HepG2 (cell line): Measurements from ENCODE around the gene RASD1. TPM values are rescaled to one million over a fixed set of nuclear protein-coding genes. Genes with fewer than 3 reads are reported as not detected.

Source experiments
- HNRNPLL ChIP-seq: fragments of 200-400 bp; formaldehyde crosslinking; IDR thresholded peaks from 2 replicates; pipeline ENCODE4 v1.6.1; 2017; ENCODE audit warnings: mild to moderate bottlenecking, low read depth, low read length; ENCODE audit not compliant: poor library complexity, severe bottlenecking
- KLF16 ChIP-seq, 2 experiments: sonication (generic) in 1 of 2; formaldehyde crosslinking in 1 of 2; IDR thresholded peaks; 2 replicates each; pipeline versions ENCODE4 v1.6.1 to v1.8.0; 2016 to 2023; ENCODE audit warnings: missing genetic modification reagents in 2 of 2, missing compliant biosample characterization in 1 of 2
- MAF1 ChIP-seq: sonication (generic); formaldehyde crosslinking; IDR thresholded peaks from 2 replicates; pipeline ENCODE4 v1.5.0; 2020; ENCODE audit warnings: missing genetic modification reagents, borderline replicate concordance
- POLR2AphosphoS5 ChIP-seq: IDR thresholded peaks from 2 replicates; pipeline ENCODE4 v1.6.1; 2012; ENCODE audit warnings: low read depth, low read length
- TBP ChIP-seq: sonication (generic); formaldehyde crosslinking; IDR thresholded peaks from 2 replicates; pipeline ENCODE4 v1.5.0; 2020; ENCODE audit warnings: missing genetic modification reagents
- ZNF224 ChIP-seq: sonication (generic); formaldehyde crosslinking; IDR thresholded peaks from 2 replicates; pipeline ENCODE4 v1.5.0; 2020; ENCODE audit warnings: mild to moderate bottlenecking, missing genetic modification reagents
- ZNF510 ChIP-seq: sonication (generic); formaldehyde crosslinking; IDR thresholded peaks from 2 replicates; pipeline ENCODE4 v1.4.0; 2020; ENCODE audit warnings: low read depth, mild to moderate bottlenecking, missing genetic modification reagents
- polyA plus RNA-seq, 8 experiments: library from polyadenylated mRNA; depleted of rRNA in 3 of 8; stranded (reverse) in 7 of 8; unstranded in 1 of 8; fragments of >200 nt; fragmentation: Illumina TruSeq in 4 of 8; extraction: Trizol in 4 of 8; gene quantifications; 2 replicates each; pipeline versions ENCODE4 v1.2.1 to v1.2.3, GENCODE V29; 2011 to 2016; ENCODE audit warnings: low read depth in 4 of 8, missing spikeins in 1 of 8, mixed read lengths in 1 of 8; ENCODE audit not compliant: insufficient read depth in 1 of 8
- total RNA-seq, 5 experiments: library from RNA; depleted of rRNA; stranded (reverse); fragments of >200 nt; fragmentation: Illumina TruSeq; extraction: Trizol; gene quantifications; 2 replicates each; pipeline ENCODE4 v1.2.3, GENCODE V29; 2016; ENCODE audit warnings: low read depth in 1 of 5
- TF ChIP-seq, protein P1 (sequence below): IDR thresholded peaks from 2 replicates; pipeline ENCODE4 v1.6.1; 2016; ENCODE audit warnings: mild to moderate bottlenecking
- TF ChIP-seq, protein P2 (sequence below): sonication (generic); formaldehyde crosslinking; IDR thresholded peaks from 2 replicates; pipeline ENCODE4 v1.8.1; 2023; ENCODE audit warnings: mild to moderate bottlenecking, missing genetic modification reagents
- TF ChIP-seq, protein P3 (sequence below): sonication (generic); formaldehyde crosslinking; IDR thresholded peaks from 2 replicates; pipeline ENCODE4 v1.8.0; 2022; ENCODE audit warnings: missing genetic modification reagents, mild to moderate bottlenecking, moderate library complexity, borderline replicate concordance
- TF ChIP-seq, protein P4 (sequence below): sonication (generic); formaldehyde crosslinking; IDR thresholded peaks from 2 replicates; pipeline ENCODE4 v1.4.0; 2020; ENCODE audit warnings: mild to moderate bottlenecking, missing genetic modification reagents, borderline replicate concordance
- TF ChIP-seq, protein P5 (sequence below): sonication (generic); formaldehyde crosslinking; IDR thresholded peaks from 2 replicates; pipeline ENCODE4 v1.4.0; 2020; ENCODE audit warnings: missing genetic modification reagents, borderline replicate concordance

Gene RASD1
- total and polyA plus RNA-seq, 2 of the 13 experiments (the other 11 are each of a cell fraction or from before 2014, with no cell fraction given): 1.6 to 4.2 TPM

DNA sequence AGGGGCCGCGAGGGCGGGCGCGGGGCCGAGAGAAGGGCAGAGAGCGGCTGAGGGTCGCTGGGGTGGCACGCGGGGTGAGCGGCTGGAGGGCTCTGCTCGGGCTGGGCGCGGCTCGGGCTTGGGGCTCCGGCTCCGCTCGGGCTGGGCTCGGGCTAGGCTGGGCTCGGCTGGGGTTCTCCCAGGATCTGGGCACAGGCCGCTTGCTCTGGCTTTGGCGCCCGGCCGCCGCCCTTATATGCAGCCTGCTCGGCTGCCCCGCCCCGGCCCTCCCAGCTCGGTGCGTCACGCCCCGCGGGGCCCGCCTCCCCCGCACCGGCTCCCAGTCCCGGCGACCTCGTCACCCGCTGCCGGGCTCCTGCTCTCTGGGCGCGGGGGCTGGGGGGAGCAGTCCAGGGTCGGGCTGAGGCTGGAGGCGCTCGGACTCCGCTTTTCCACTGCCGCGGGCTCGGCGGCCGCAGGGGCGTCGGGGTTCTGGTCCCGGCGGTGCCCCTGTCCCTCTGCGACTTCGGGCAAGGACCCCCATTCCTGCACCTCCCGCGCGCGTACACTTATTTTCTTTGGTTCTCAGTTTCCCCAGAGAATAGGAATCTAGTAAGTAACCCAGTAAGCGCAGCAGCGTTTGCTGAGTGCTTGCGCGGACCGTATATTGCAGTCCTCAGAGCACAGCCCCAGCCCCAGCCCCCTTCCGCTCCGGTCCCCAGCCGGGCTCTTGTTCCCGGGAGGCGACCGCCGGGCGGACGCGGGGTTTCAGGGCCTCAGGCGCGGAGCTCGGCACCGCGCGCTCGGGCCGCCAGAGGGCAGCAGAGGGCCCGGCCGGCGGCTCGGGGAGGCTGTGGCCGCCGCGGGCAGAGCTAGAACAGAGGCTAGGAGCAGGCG lies at the start of gene RASD1 (continued):
- TF ChIP-seq, protein P1, sequence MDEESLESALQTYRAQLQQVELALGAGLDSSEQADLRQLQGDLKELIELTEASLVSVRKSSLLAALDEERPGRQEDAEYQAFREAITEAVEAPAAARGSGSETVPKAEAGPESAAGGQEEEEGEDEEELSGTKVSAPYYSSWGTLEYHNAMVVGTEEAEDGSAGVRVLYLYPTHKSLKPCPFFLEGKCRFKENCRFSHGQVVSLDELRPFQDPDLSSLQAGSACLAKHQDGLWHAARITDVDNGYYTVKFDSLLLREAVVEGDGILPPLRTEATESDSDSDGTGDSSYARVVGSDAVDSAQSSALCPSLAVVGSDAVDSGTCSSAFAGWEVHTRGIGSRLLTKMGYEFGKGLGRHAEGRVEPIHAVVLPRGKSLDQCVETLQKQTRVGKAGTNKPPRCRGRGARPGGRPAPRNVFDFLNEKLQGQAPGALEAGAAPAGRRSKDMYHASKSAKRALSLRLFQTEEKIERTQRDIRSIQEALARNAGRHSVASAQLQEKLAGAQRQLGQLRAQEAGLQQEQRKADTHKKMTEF (CRISPR knock-in tag): peak; percentile 49; the same call in 1 of the 2 replicates
- TF ChIP-seq TBP (CRISPR knock-in tag): 0 out of 2 replicates have a peak, but pooled peaks have one; percentile 17
- TF ChIP-seq HNRNPLL: peak; percentile 57
- TF ChIP-seq MAF1 (CRISPR knock-in tag): 0 out of 2 replicates have a peak, but pooled peaks have one; percentile 36
- TF ChIP-seq, protein P2, sequence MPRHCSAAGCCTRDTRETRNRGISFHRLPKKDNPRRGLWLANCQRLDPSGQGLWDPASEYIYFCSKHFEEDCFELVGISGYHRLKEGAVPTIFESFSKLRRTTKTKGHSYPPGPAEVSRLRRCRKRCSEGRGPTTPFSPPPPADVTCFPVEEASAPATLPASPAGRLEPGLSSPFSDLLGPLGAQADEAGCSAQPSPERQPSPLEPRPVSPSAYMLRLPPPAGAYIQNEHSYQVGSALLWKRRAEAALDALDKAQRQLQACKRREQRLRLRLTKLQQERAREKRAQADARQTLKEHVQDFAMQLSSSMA (CRISPR knock-in tag): no peak
- TF ChIP-seq, protein P3, sequence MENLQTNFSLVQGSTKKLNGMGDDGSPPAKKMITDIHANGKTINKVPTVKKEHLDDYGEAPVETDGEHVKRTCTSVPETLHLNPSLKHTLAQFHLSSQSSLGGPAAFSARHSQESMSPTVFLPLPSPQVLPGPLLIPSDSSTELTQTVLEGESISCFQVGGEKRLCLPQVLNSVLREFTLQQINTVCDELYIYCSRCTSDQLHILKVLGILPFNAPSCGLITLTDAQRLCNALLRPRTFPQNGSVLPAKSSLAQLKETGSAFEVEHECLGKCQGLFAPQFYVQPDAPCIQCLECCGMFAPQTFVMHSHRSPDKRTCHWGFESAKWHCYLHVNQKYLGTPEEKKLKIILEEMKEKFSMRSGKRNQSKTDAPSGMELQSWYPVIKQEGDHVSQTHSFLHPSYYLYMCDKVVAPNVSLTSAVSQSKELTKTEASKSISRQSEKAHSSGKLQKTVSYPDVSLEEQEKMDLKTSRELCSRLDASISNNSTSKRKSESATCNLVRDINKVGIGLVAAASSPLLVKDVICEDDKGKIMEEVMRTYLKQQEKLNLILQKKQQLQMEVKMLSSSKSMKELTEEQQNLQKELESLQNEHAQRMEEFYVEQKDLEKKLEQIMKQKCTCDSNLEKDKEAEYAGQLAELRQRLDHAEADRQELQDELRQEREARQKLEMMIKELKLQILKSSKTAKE (CRISPR knock-in tag): no peak
- TF ChIP-seq, protein P4, sequence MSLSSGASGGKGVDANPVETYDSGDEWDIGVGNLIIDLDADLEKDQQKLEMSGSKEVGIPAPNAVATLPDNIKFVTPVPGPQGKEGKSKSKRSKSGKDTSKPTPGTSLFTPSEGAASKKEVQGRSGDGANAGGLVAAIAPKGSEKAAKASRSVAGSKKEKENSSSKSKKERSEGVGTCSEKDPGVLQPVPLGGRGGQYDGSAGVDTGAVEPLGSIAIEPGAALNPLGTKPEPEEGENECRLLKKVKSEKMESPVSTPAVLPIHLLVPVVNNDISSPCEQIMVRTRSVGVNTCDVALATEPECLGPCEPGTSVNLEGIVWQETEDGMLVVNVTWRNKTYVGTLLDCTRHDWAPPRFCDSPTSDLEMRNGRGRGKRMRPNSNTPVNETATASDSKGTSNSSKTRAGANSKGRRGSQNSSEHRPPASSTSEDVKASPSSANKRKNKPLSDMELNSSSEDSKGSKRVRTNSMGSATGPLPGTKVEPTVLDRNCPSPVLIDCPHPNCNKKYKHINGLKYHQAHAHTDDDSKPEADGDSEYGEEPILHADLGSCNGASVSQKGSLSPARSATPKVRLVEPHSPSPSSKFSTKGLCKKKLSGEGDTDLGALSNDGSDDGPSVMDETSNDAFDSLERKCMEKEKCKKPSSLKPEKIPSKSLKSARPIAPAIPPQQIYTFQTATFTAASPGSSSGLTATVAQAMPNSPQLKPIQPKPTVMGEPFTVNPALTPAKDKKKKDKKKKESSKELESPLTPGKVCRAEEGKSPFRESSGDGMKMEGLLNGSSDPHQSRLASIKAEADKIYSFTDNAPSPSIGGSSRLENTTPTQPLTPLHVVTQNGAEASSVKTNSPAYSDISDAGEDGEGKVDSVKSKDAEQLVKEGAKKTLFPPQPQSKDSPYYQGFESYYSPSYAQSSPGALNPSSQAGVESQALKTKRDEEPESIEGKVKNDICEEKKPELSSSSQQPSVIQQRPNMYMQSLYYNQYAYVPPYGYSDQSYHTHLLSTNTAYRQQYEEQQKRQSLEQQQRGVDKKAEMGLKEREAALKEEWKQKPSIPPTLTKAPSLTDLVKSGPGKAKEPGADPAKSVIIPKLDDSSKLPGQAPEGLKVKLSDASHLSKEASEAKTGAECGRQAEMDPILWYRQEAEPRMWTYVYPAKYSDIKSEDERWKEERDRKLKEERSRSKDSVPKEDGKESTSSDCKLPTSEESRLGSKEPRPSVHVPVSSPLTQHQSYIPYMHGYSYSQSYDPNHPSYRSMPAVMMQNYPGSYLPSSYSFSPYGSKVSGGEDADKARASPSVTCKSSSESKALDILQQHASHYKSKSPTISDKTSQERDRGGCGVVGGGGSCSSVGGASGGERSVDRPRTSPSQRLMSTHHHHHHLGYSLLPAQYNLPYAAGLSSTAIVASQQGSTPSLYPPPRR (CRISPR knock-in tag): no peak
- 0 out of 2 replicates have a peak, but pooled peaks have one; percentile 27 for TF ChIP-seq ZNF224 (CRISPR knock-in tag)
- TF ChIP-seq, protein P5, sequence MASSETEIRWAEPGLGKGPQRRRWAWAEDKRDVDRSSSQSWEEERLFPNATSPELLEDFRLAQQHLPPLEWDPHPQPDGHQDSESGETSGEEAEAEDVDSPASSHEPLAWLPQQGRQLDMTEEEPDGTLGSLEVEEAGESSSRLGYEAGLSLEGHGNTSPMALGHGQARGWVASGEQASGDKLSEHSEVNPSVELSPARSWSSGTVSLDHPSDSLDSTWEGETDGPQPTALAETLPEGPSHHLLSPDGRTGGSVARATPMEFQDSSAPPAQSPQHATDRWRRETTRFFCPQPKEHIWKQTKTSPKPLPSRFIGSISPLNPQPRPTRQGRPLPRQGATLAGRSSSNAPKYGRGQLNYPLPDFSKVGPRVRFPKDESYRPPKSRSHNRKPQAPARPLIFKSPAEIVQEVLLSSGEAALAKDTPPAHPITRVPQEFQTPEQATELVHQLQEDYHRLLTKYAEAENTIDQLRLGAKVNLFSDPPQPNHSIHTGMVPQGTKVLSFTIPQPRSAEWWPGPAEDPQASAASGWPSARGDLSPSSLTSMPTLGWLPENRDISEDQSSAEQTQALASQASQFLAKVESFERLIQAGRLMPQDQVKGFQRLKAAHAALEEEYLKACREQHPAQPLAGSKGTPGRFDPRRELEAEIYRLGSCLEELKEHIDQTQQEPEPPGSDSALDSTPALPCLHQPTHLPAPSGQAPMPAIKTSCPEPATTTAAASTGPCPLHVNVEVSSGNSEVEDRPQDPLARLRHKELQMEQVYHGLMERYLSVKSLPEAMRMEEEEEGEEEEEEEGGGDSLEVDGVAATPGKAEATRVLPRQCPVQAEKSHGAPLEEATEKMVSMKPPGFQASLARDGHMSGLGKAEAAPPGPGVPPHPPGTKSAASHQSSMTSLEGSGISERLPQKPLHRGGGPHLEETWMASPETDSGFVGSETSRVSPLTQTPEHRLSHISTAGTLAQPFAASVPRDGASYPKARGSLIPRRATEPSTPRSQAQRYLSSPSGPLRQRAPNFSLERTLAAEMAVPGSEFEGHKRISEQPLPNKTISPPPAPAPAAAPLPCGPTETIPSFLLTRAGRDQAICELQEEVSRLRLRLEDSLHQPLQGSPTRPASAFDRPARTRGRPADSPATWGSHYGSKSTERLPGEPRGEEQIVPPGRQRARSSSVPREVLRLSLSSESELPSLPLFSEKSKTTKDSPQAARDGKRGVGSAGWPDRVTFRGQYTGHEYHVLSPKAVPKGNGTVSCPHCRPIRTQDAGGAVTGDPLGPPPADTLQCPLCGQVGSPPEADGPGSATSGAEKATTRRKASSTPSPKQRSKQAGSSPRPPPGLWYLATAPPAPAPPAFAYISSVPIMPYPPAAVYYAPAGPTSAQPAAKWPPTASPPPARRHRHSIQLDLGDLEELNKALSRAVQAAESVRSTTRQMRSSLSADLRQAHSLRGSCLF: no peak
- peak in 1 of 2 experiments; percentile 42; a peak in 1 of 4 replicates for TF ChIP-seq KLF16 (CRISPR knock-in tag; IDR thresholded peaks at IDR 0.05)
- peak; percentile 81 for TF ChIP-seq POLR2AphosphoS5
- peak; percentile 83; the same call in 1 of the 2 replicates for TF ChIP-seq ZNF510 (CRISPR knock-in tag)
